ENCODE results near the gene TCN2.
"Not testable (repeated sequence)": the region's sequence is repeated elsewhere in the genome, so short reads cannot be mapped to it uniquely, and the experiment has no call there.

The TCN2 gene

DNA sequence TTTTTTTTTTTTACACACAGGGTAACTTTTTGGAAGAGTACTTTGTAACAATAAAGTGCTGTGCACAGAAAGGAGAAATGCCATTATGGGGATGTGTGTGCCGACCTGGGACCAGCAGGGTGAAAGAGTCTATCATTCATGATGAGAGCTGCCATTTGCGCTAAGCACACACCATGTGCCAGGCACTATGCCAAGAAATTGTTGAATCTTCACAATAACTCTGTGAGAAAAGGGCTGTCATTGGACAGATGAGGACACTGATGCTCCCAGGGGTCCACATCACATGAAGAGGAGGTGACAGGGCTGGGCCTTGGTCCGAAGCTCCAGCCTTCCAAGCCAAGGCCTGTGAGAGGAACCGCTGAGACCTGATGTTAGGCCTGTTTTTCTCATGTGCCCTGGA is 55.1 kb downstream of the TCN2 start:
- H3K4me1 Mint-ChIP-seq, result peaks cover 8 to 11% of the 10 kb centered on the region in 2 donors
- H3K27ac Mint-ChIP-seq, result no peak overlapping the region

DNA sequence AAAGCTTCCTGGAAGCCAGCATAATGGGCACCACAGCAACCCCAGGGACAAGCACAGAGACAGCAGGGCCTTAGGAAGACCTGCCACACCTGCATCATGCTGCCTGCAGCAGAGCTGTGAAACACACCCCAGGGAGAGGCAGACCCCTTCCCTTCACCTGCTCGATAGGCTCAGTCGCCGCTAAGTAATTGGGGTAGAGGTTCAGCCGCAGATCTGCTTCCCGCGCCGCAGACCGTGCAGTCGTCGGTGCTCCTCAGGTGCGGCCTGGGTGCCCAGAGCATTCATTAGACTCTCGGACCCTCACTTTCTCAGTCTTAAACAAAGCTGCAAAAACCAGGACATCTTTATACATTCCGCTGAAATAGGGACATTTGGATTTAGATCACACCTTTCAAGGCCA is 57.8 kb downstream of the TCN2 start:
- Mint-ChIP-seq H3K4me3 (no peak overlapping the region), H3K4me1 (peaks cover 15 to 18% of the 10 kb centered on the region in 2 donors), H3K9me3 (no peaks in the 10 kb centered on the region), H3K27ac (no peak overlapping the region), H3K27me3 (peaks cover 5 to 8% of the 10 kb centered on the region in 2 donors), H3K36me3 (peaks cover 28 to 32% of the 10 kb centered on the region in 2 donors)
- DNase-seq (no peak), ATAC-seq (replicated peaks) (no peak)

More for the DNA sequence above, 55.1 kb downstream of the TCN2 start:
- no peak for DNase-seq
- Mint-ChIP-seq H3K4me3 (no peak overlapping the region), H3K36me3 (peaks cover 31 to 44% of the 10 kb centered on the region in 2 donors), H3K27me3 (no peaks in the 10 kb centered on the region), H3K9me3 (no peaks in the 10 kb centered on the region)
- no peak for ATAC-seq (replicated peaks)

DNA sequence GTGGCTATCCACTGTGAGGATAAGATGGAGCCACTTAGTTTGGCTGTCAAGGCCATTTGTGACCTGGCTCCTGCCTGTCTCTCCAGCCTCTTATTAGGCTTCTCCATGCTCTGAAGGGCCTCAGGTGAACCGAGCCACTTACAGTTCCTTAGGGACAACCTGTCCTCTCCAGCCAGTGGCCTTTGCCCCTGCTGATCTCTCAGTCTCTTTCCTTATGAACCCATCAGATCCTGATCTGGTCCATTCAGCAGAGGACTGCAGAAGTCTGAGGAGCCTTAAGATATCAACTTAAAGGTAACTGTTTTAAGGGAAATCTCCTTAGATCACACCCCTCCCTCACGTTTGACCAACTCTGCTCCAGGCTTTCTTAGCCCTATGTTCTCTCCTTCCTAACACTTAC is 58.3 kb downstream of the TCN2 start:
- H3K36me3 Mint-ChIP-seq, result peaks cover 24 to 28% of the 10 kb centered on the region in 2 donors
- H3K4me1 Mint-ChIP-seq, result peaks cover 17 to 18% of the 10 kb centered on the region in 2 donors
- DNase-seq (no peak), ATAC-seq (replicated peaks) (no peak)
- H3K9me3 Mint-ChIP-seq, result no peaks in the 10 kb centered on the region
- no peak overlapping the region for H3K27ac Mint-ChIP-seq
- peaks cover 5 to 8% of the 10 kb centered on the region in 2 donors for H3K27me3 Mint-ChIP-seq
- H3K4me3 Mint-ChIP-seq, result no peak overlapping the region

DNA sequence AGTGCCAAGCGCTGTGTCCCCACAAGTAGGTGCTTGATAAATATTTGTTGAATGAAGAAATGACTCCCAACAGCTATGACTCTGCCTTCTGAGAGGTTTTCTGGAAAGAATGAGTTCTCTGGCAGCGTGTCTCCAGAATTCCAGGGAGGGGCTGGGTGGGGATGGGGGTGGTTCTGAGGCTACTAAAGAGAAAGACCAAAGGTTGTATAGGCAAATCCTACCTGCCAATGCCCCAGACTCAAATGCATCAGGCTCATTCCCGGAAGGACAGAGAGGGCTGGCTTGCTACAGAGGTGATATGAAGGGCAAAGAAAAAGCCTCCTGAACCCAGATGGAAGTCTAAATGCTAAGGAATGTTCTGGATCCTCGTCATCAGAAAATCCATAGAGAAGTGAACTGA is 58.8 kb downstream of the TCN2 start:
- peaks cover 5 to 8% of the 10 kb centered on the region in 2 donors for H3K27me3 Mint-ChIP-seq
- H3K9me3 Mint-ChIP-seq, result no peaks in the 10 kb centered on the region
- DNase-seq, result no peak
- H3K27ac Mint-ChIP-seq, result no peak overlapping the region
- no peak for ATAC-seq (replicated peaks)
- H3K4me1 Mint-ChIP-seq, result peaks cover 18 to 20% of the 10 kb centered on the region in 2 donors
- no peak overlapping the region for H3K4me3 Mint-ChIP-seq
- H3K36me3 Mint-ChIP-seq, result peaks cover 23 to 27% of the 10 kb centered on the region in 2 donors

DNA sequence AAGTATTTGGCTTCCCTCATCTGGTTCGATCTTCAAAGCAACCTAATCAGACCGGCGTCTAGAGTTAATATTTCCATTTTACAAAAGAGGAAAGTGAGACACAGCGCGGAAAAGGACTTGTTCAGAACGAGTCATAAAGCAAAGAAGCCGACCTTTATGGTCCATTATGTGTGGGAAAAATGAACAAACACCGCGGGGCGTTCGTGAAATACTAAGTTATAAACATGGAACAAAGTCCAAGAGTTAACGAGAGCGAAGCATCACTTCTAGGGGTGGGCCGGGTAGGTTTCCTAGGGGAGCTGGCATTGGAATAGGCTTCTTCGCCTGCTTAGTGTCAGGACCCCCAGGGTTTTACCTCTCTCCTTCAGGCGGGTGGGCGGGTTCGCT is 60.1 kb downstream of the TCN2 start:
- H3K36me3 Mint-ChIP-seq, result peaks cover 20 to 21% of the 10 kb centered on the region in 2 donors
- peak overlapping the region; percentile 98 for H3K4me3 Mint-ChIP-seq
- no peak for DNase-seq
- no peaks in the 10 kb centered on the region for H3K9me3 Mint-ChIP-seq
- peak overlapping the region; percentile 72 for H3K27ac Mint-ChIP-seq
- H3K27me3 Mint-ChIP-seq, result peaks cover 5 to 8% of the 10 kb centered on the region in 2 donors
- ATAC-seq (replicated peaks), result peak in 1 of 2 donors; percentile 3
- H3K4me1 Mint-ChIP-seq, result peaks cover 18 to 20% of the 10 kb centered on the region in 2 donors

DNA sequence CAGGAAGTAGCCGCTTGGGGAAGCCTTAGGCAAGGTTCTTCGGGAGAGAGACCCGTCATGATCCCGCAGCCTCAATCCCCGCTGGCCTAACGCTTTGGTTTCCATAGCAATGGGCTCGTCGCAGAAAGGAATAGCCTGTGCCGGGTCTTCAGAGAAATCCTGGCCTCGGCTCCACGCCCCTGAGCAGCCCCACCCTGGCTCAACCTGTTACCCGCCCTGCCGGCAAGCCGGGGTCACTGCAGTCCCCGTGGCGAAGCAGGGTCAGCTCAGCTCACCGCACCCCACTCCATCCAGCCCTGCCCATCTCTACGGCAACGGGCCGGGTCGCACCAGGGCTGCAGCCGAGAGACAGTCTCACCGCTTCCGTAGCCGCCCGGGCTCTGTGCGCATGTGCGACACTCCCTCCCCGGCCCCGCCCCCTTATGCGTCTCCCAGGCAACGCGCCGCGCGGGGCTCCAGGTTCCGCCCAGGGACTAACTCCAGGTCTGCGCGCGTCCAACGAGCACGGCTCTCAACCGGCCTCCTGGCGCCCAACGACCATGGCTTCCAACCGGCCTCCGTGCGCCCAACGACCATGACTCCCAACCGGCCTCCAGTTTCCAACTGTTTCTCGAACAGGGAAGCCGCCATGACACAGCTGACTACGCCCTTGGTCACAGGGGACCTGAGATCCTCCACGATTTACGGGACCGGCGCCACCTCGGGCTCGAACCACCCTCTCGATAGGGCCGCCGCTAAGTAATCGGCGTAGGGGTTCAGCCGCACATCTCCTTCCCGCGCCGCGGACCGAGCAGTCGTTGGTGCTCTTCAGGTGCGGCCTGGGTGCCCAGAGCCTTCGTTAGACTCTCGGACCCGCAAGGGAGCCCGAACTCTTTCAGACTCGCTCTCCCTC is 60.8 kb downstream of the TCN2 start, which contains the start of gene DUSP18:
DUSP18 (minus strand) TSS at position 382 of the 892 bp plus-strand sequence. CDS start 3,872 bp downstream, outside the sequence.
- H3K4me1 Mint-ChIP-seq, result peaks cover 18 to 20% of the 10 kb centered on the region in 2 donors
- H3K9me3 Mint-ChIP-seq, result no peaks in the 10 kb centered on the region
- H3K4me3 Mint-ChIP-seq, result peak within 1 kb of the TSS; percentile 98
- peaks cover 14 to 16% of the 10 kb centered on the region in 2 donors for H3K36me3 Mint-ChIP-seq
- peak; percentile 89 for DNase-seq
- peaks cover 5 to 8% of the 10 kb centered on the region in 2 donors for H3K27me3 Mint-ChIP-seq
- peak; percentile 93 to 96 for ATAC-seq (replicated peaks)
- peak within 1 kb of the TSS; percentile 92 for H3K27ac Mint-ChIP-seq

DNA sequence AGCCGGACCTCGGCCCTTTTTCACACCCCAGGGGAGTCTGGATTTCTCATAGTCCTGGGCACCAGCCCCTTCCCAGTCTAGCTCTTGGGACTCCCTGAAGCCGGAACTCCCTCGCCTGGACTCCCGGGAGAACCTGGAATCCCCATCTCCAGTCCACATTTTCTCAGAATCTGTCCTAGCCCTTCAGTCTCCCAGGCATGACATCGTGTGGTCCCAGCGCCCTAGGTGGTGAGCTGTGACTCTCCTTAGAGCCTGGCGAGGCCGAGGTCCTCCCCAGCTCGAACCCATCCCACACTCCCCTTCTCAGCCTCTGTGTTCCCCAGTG is 61.4 kb downstream of the TCN2 start:
- peak overlapping the region; percentile 98 for H3K4me3 Mint-ChIP-seq
- H3K36me3 Mint-ChIP-seq, result peaks cover 10% of the 10 kb centered on the region in 2 donors
- no peak overlapping the region for H3K27ac Mint-ChIP-seq
- H3K4me1 Mint-ChIP-seq, result peaks cover 18 to 20% of the 10 kb centered on the region in 2 donors
- no peak for DNase-seq
- H3K9me3 Mint-ChIP-seq, result no peaks in the 10 kb centered on the region
- ATAC-seq (replicated peaks), result no peak
- peaks cover 5 to 8% of the 10 kb centered on the region in 2 donors for H3K27me3 Mint-ChIP-seq

DNA sequence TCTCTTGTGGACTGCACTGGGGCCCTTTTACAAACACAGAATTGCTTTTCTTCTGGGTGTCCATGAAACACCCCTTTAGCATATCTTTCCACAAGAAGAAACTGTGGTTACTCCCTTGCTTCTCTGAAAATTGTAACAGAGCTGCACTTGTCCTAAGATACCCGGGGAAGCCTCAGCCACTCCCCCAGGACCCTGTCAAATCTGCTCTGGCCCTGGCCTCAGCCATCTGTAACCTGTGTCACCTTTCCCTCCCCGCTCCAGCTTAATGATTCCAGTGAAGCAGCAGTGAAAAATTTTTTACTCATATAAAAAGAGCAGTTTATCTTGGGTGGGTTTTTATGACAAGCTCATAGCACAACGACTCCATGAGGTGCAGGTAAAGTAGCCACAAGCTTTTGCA is 64.1 kb downstream of the TCN2 start:
- H3K27me3 Mint-ChIP-seq, result peaks cover 11 to 14% of the 10 kb centered on the region in 2 donors
- no peak overlapping the region for H3K27ac Mint-ChIP-seq
- H3K4me3 Mint-ChIP-seq, result no peak overlapping the region
- DNase-seq (no peak), ATAC-seq (replicated peaks) (no peak)
- peaks cover 0 to 2% of the 10 kb centered on the region in 2 donors for H3K36me3 Mint-ChIP-seq
- H3K9me3 Mint-ChIP-seq, result no peaks in the 10 kb centered on the region
- peaks cover 12 to 18% of the 10 kb centered on the region in 2 donors for H3K4me1 Mint-ChIP-seq

DNA sequence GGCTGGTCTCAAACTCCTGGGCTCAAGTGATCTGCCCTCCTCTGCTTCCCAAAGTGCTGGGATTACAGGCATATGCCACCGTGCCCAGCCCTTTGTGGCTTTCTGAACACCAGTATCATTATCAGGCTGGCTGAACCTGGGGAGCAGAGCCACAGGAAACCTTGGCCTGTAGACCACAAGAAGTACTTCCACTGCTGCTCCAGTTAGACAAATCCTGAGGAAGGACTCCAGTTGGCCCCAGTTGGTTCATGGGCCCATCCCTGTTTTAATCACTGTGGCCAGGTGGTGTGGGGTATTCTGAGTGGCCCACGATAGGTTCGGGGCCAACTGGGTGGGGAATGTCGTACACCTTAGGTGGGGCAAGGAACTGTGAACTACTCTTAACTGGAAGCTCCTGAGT is 66.2 kb downstream of the TCN2 start:
- H3K4me3 Mint-ChIP-seq, result no peak overlapping the region
- H3K36me3 Mint-ChIP-seq, result peaks cover 0 to 2% of the 10 kb centered on the region in 2 donors
- H3K9me3 Mint-ChIP-seq, result no peaks in the 10 kb centered on the region

DNA sequence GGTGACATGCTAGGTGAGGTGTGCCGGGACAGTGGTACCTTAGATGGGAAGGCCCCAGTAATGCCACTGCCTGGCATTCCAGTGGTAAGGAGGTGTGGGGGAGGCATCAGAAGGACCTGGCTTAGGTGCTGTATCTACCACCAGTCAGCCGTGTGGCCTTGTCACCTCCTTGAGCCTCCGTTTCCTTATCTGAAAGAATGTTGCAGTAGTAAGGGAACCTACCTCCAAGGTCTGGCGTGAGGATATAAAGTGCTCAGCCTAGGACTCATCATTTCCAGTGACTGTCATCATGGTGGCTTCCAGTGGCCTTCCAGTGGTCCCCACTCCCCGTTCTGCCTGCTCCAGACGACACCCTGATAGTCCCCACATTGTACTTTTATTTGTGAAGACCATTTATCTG is 67.5 kb downstream of the TCN2 start:
- Mint-ChIP-seq H3K27ac (no peak overlapping the region), H3K27me3 (peaks cover 19 to 30% of the 10 kb centered on the region in 2 donors), H3K9me3 (no peaks in the 10 kb centered on the region), H3K4me3 (no peak overlapping the region), H3K36me3 (no peaks in the 10 kb centered on the region), H3K4me1 (peaks cover 0 to 5% of the 10 kb centered on the region in 2 donors)
- no peak for DNase-seq
- ATAC-seq (replicated peaks), result no peak

More for the DNA sequence above, 66.2 kb downstream of the TCN2 start:
- Mint-ChIP-seq H3K27me3 (peaks cover 18 to 30% of the 10 kb centered on the region in 2 donors), H3K4me1 (peaks cover 7 to 9% of the 10 kb centered on the region in 2 donors), H3K27ac (no peak overlapping the region)
- no peak for DNase-seq
- ATAC-seq (replicated peaks), result no peak

DNA sequence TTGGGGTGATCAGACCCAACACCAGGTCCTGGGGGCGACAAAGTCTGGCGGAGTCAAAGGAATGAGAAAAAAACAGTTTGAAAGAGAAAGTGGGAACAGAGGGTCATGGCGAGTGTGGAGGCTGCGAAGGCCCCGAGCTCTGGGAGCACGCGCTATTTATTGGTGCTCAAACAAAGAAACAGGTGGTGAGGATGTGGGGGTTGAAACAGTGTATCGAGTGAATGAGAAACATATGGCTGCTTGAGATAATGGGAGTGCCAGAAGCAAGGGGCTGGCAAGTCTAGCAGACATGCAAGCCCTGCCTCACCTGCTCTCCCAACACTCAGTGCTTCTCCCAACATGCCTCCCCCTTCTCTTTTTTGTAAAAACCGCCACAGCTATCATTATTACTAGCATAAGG is 68.5 kb downstream of the TCN2 start:
- H3K36me3 Mint-ChIP-seq, result no peaks in the 10 kb centered on the region
- H3K4me3 Mint-ChIP-seq, result no peak overlapping the region
- no peaks in the 10 kb centered on the region for H3K9me3 Mint-ChIP-seq
- peaks cover 0 to 2% of the 10 kb centered on the region in 2 donors for H3K4me1 Mint-ChIP-seq
- H3K27ac Mint-ChIP-seq, result no peak overlapping the region
- no peak for ATAC-seq (replicated peaks)
- H3K27me3 Mint-ChIP-seq, result peaks cover 20 to 34% of the 10 kb centered on the region in 2 donors
- no peak for DNase-seq

DNA sequence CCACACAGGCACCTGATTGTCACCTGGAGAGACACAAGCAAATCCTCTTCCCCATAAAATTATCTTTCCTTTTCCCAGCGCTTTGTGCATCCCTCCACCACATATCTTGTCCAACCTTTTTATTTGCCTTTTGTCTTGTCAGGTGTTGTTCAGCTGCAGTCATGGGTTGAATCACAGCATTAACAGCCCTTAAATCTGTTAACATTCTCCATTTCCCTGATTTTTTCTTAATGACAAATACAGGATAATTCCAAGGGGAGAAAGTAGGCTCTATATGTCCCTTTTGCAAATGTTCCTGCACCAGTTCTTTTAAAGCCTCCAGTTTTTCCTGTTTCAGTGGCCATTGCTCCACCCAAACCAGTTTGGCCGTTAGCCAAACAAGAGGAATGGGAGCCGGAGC is 69.6 kb downstream of the TCN2 start:
- not testable (repeated sequence) for H3K9me3 Mint-ChIP-seq; H3K4me1 Mint-ChIP-seq; H3K4me3 Mint-ChIP-seq; H3K36me3 Mint-ChIP-seq; ATAC-seq (replicated peaks); H3K27ac Mint-ChIP-seq; DNase-seq
- peaks cover 20 to 34% of the 10 kb centered on the region in 2 donors for H3K27me3 Mint-ChIP-seq

All from stimulated activated naive B cell treated with anti-CD40 and anti-IgM and Interleukin-4, amounts not matched to agents 10 μg/mL and 1 μg/mL and 100 μg/mL, for 72 hours (primary cell).